HEK293 (cell line): Measurements from ENCODE around the gene CYP1B1.

Experiments
- CTCF ChIP-seq: fragments of 450-650 bp; formaldehyde crosslinking; IDR thresholded peaks from 2 replicates; pipeline ENCODE4 v1.5.1; 2016; ENCODE audit warnings: missing biosample characterization, missing genetic modification characterization
- PRDM1 ChIP-seq: fragments of 450-650 bp; formaldehyde crosslinking; IDR thresholded peaks from 2 replicates; pipeline ENCODE4; 2016; ENCODE audit warnings: missing biosample characterization, missing genetic modification characterization
- SP2 ChIP-seq: fragments of 450-650 bp; formaldehyde crosslinking; IDR thresholded peaks from 2 replicates; pipeline ENCODE4 v1.5.1; 2016; ENCODE audit warnings: missing biosample characterization, missing genetic modification characterization
- TCF7L2 ChIP-seq: IDR thresholded peaks from 2 replicates; pipeline ENCODE4 v1.6.1; 2011; ENCODE audit warnings: low read depth, mild to moderate bottlenecking, inconsistent platforms, low read length, moderate library complexity, borderline replicate concordance
- WT1 ChIP-seq: fragments of 450-650 bp; formaldehyde crosslinking; IDR thresholded peaks from 2 replicates; pipeline ENCODE4 v1.5.1; 2016; ENCODE audit warnings: missing biosample characterization, missing genetic modification characterization
- ZBTB10 ChIP-seq: fragments of 450-650 bp; formaldehyde crosslinking; IDR thresholded peaks from 2 replicates; pipeline ENCODE4 v1.5.1; 2016; ENCODE audit warnings: missing biosample characterization, missing genetic modification characterization
- ZBTB26 ChIP-seq: fragments of 450-650 bp; formaldehyde crosslinking; optimal IDR thresholded peaks from 2 replicates; pipeline ENCODE3; 2016; ENCODE audit warnings: missing biosample characterization, mild to moderate bottlenecking, missing genetic modification characterization
- ZBTB48 ChIP-seq: fragments of 450-650 bp; formaldehyde crosslinking; IDR thresholded peaks from 2 replicates; pipeline ENCODE4 v1.5.1; 2016; ENCODE audit warnings: missing biosample characterization, missing genetic modification characterization
- ZNF23 ChIP-seq: fragments of 450-650 bp; formaldehyde crosslinking; IDR thresholded peaks from 2 replicates; pipeline ENCODE4 v1.5.1; 2016; ENCODE audit warnings: missing biosample characterization, missing genetic modification characterization, borderline replicate concordance
- ZNF24 ChIP-seq: fragments of 450-650 bp; formaldehyde crosslinking; IDR thresholded peaks from 2 replicates; pipeline ENCODE4 v1.5.1; 2016; ENCODE audit warnings: missing biosample characterization, missing genetic modification characterization
- ZNF624 ChIP-seq: fragments of 450-650 bp; formaldehyde crosslinking; IDR thresholded peaks from 2 replicates; pipeline ENCODE4 v1.5.1; 2017; ENCODE audit warnings: missing biosample characterization, missing genetic modification characterization
- ZNF777 ChIP-seq: fragments of 450-650 bp; formaldehyde crosslinking; IDR thresholded peaks from 2 replicates; pipeline ENCODE4 v1.5.1; 2017; ENCODE audit warnings: missing biosample characterization, missing genetic modification characterization, borderline replicate concordance

- TF ChIP-seq CTCF: no peak
- TF ChIP-seq ZBTB26 (tag by site-specific recombination): no peak
- TF ChIP-seq PRDM1 (tag by site-specific recombination): no peak
- TF ChIP-seq SP2 (tag by site-specific recombination): no peak
- no peak for TF ChIP-seq ZNF777 (tag by site-specific recombination)
- no peak for TF ChIP-seq TCF7L2
- no peak for TF ChIP-seq ZNF23 (tag by site-specific recombination)
- no peak for TF ChIP-seq ZNF624 (tag by site-specific recombination)
- no peak for TF ChIP-seq WT1 (tag by site-specific recombination)
- no peak for TF ChIP-seq ZBTB10 (tag by site-specific recombination)
- no peak for TF ChIP-seq ZBTB48
- TF ChIP-seq ZNF24: no peak
These were observed 24.4 kb upstream of the CYP1B1 start for GRCh38 chr2:38100328-38100727.
